Keratinocyte (primary cell): ENCODE data around the gene BCAP31. TPM values are rescaled to one million over a fixed set of nuclear protein-coding genes. Genes with fewer than 3 reads are reported as not detected.

Experiments
- DNase-seq: peaks from one replicate; pipeline ENCODE4 v3.0.0-alpha.2; 2011; ENCODE audit warnings: low read depth, missing footprints, low spot score
- FAIRE-seq: peaks from 2 replicates; lab custom pipeline; 2011; peaks lifted over from hg19 to GRCh38; lab: Jason Lieb, UNC
- H2AFZ ChIP-seq: 2 replicates; pipeline ENCODE4 v1.6.0; 2012; ENCODE audit warnings: low read length, control low read depth, inconsistent platforms; ENCODE audit not compliant: control insufficient read depth
- H3K27ac ChIP-seq: 2 replicates; pipeline ENCODE4 v1.5.1; 2011; ENCODE audit warnings: low read length; ENCODE audit not compliant: control insufficient read depth, insufficient read depth
- H3K27me3 ChIP-seq: 3 replicates; pipeline ENCODE4 v1.6.0; 2011; ENCODE audit warnings: low read length; ENCODE audit not compliant: control insufficient read depth, insufficient read depth; ENCODE audit errors: extremely low read depth
- H3K36me3 ChIP-seq, 2 experiments: 2 replicates in 1 of 2; 3 replicates in 1 of 2; pipeline ENCODE4 v1.5.1; 2011; ENCODE audit warnings: low read length in 2 of 2, mild to moderate bottlenecking in 1 of 2; ENCODE audit not compliant: control insufficient read depth in 2 of 2, insufficient read depth in 2 of 2; ENCODE audit errors: extremely low read depth in 1 of 2
- H3K4me1 ChIP-seq: 3 replicates; pipeline ENCODE4 v1.5.1; 2011; ENCODE audit warnings: low read length; ENCODE audit not compliant: control insufficient read depth, insufficient read depth; ENCODE audit errors: extremely low read depth
- H3K4me2 ChIP-seq: 3 replicates; pipeline ENCODE4 v1.6.0; 2011; ENCODE audit warnings: low read depth, low read length; ENCODE audit not compliant: control insufficient read depth, insufficient read depth; ENCODE audit errors: extremely low read depth
- H3K4me3 ChIP-seq, 3 experiments: fragments of 200-600 bp in 1 of 3; sonication (generic) in 1 of 3; 2 replicates in 2 of 3; 3 replicates in 1 of 3; pipeline ENCODE4 v1.5.1; 2011 to 2016; ENCODE audit warnings: low read length in 3 of 3, mild to moderate bottlenecking in 3 of 3, control low read depth in 2 of 3, inconsistent platforms in 1 of 3, low read depth in 1 of 3, mixed read lengths in 1 of 3, mixed run types in 1 of 3, moderate library complexity in 1 of 3; ENCODE audit not compliant: control insufficient read depth in 2 of 3, insufficient read depth in 2 of 3; ENCODE audit errors: extremely low read depth in 1 of 3
- H3K79me2 ChIP-seq: 2 replicates; pipeline ENCODE4 v1.6.0; 2012; ENCODE audit warnings: low read length; ENCODE audit not compliant: control insufficient read depth, insufficient read depth
- H3K9ac ChIP-seq: 3 replicates; pipeline ENCODE4 v1.6.0; 2011; ENCODE audit warnings: low read length; ENCODE audit not compliant: control insufficient read depth, insufficient read depth; ENCODE audit errors: extremely low read depth
- H3K9me1 ChIP-seq: 3 replicates; pipeline ENCODE4 v1.6.0; 2011; ENCODE audit warnings: low read length; ENCODE audit not compliant: control insufficient read depth, insufficient read depth; ENCODE audit errors: extremely low read depth
- H3K9me3 ChIP-seq: 2 replicates; pipeline ENCODE4 v1.5.1; 2012; ENCODE audit warnings: low read depth, low read length; ENCODE audit not compliant: control insufficient read depth
- H4K20me1 ChIP-seq: 3 replicates; pipeline ENCODE4 v1.6.0; 2011; ENCODE audit warnings: low read length; ENCODE audit not compliant: control insufficient read depth, insufficient read depth; ENCODE audit errors: extremely low read depth
- EZH2 ChIP-seq: IDR thresholded peaks from one replicate; pipeline ENCODE4 v1.6.1; 2012; ENCODE audit warnings: inconsistent platforms, mild to moderate bottlenecking, low read length, moderate library complexity
- dilution Hi-C: fragments of 300-500 bp; cut with MboI; formaldehyde crosslinking; loops from one replicate; pipeline ENCODE4 v1.7.0; 2020; ENCODE audit warnings: low sequenced_read_pairs; ENCODE audit not compliant: extremely low pct_ligation_motif_present
- polyA plus RNA-seq, 5 experiments: library from polyadenylated mRNA; depleted of rRNA in 3 of 5; stranded (reverse) in 3 of 5; stranded (forward) in 1 of 5; unstranded in 1 of 5; fragments of >200 nt; gene quantifications; 1 replicate in 1 of 5; 2 replicates in 3 of 5; 3 replicates in 1 of 5; pipeline versions ENCODE4 v1.2.1 to v1.2.3, GENCODE V29; 2011 to 2012; ENCODE audit warnings: missing spikeins in 2 of 5, low read depth in 1 of 5, low replicate concordance in 1 of 5
- TF ChIP-seq, protein P1 (sequence below), 3 experiments: IDR thresholded peaks in 1 of 3; conservative IDR thresholded peaks in 1 of 3; optimal IDR thresholded peaks in 1 of 3; 2 replicates in 2 of 3; 3 replicates in 1 of 3; pipeline versions ENCODE3 to v1.5.1; 2011; ENCODE audit warnings: low read length in 3 of 3, mild to moderate bottlenecking in 3 of 3, moderate library complexity in 2 of 3, control low read depth in 1 of 3, inconsistent platforms in 1 of 3; ENCODE audit not compliant: insufficient read depth in 2 of 3; ENCODE audit errors: extremely low read depth in 1 of 3

The BCAP31 gene
- polyA plus RNA-seq, 1 donor (not counting 4 experiments of a cell fraction or from before 2014, with no cell fraction given) = 262 TPM

DNA sequence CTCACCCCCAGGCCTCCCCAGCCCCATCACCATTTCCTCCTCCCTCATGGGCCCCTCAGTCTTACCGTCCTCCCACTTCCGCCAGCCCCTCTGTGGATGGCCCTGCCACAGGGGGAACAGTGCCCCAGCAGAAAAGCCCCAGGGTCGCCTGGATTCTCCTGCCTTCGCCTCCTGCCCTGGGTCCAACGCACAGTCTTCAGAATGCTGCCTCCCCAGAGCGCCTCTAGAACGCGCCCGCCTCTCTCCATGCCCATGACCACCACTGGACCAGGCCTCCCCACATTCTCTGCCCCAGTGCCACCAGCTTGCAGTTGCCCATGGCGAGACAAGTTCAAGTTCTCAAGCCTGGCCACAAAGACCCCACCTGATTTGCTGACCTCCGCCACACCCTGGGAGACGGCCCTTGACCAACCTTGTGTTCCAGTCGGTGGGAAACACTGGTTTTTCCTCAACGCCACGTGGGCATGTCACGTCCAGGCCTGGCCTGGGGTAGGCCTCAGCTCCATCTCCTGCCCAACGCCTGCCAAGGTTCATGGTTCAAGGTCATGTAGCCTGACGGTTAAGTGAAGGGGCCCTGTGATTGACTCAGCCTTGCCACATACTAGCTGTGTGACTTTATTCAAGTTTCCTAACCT lies 39.2 kb upstream of the BCAP31 start:
- Histone ChIP-seq H3K27ac (no peak overlapping the region), H3K9ac (no peak overlapping the region), H3K4me1 (peaks cover 13% of the 10 kb centered on the region), H3K9me3 (no peaks in the 10 kb centered on the region), H3K9me1 (no peaks in the 10 kb centered on the region), H3K4me2 (no peak overlapping the region), H4K20me1 (no peaks in the 10 kb centered on the region), H3K4me3 (no peak overlapping the region), H3K27me3 (no peaks in the 10 kb centered on the region), H3K79me2 (peaks cover 2% of the 10 kb centered on the region), H3K36me3 (no peaks in the 10 kb centered on the region), H2AFZ (no peak overlapping the region)
- dilution Hi-C loops = no loop called here
- TF ChIP-seq, protein P1, sequence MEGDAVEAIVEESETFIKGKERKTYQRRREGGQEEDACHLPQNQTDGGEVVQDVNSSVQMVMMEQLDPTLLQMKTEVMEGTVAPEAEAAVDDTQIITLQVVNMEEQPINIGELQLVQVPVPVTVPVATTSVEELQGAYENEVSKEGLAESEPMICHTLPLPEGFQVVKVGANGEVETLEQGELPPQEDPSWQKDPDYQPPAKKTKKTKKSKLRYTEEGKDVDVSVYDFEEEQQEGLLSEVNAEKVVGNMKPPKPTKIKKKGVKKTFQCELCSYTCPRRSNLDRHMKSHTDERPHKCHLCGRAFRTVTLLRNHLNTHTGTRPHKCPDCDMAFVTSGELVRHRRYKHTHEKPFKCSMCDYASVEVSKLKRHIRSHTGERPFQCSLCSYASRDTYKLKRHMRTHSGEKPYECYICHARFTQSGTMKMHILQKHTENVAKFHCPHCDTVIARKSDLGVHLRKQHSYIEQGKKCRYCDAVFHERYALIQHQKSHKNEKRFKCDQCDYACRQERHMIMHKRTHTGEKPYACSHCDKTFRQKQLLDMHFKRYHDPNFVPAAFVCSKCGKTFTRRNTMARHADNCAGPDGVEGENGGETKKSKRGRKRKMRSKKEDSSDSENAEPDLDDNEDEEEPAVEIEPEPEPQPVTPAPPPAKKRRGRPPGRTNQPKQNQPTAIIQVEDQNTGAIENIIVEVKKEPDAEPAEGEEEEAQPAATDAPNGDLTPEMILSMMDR (optimal IDR thresholded peaks at IDR 0.05 in 1 of 3, IDR thresholded peaks at IDR 0.05 in 1 of 3, conservative IDR thresholded peaks at IDR 0.05 in 1 of 3; ENCODE audit: extremely low read depth in 1 of 3, insufficient read depth in 2 of 3, low read length in 3 of 3) = no peak
- TF ChIP-seq EZH2 = no peak
- DNase-seq (no peak), FAIRE-seq (no peak)

DNA sequence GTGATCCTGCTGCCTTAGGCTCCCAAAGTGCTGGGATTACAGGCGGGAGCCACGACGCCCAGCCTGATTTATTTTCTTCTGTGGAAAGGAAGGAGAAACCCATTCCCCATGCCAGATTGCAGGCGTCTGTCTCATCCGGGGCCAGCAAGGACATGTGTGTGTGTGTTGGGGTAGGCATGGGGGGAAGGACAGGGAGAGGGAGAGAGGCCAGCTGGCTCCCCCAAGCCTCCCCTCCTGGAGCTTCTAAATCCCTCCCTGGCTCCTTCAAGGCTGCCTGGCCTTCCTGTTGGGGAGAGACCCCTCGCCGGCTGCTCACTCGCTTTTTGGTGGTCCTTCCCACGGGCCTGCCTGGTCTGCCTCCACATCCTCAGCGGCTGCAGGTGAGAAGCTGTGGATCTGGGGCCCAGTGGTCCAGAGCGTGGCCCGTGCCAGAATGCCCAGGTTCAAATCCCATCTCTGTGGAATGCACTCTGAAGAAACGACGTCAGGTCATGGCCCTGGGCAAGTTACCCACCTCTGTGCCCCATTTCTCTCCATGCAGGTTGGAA lies 38.5 kb upstream of the BCAP31 start:
- no peak for TF ChIP-seq EZH2
- TF ChIP-seq, protein P1 (optimal IDR thresholded peaks at IDR 0.05 in 1 of 3, IDR thresholded peaks at IDR 0.05 in 1 of 3, conservative IDR thresholded peaks at IDR 0.05 in 1 of 3; ENCODE audit: extremely low read depth in 1 of 3, insufficient read depth in 2 of 3, low read length in 3 of 3) = no peak
- H3K4me3 ChIP-seq = no peak overlapping the region
- H3K27me3 ChIP-seq = no peaks in the 10 kb centered on the region
- H4K20me1 ChIP-seq = no peaks in the 10 kb centered on the region
- dilution Hi-C loops = no loop called here
- H3K79me2 ChIP-seq = peaks cover 2% of the 10 kb centered on the region
- FAIRE-seq (no peak), DNase-seq (no peak)
- no peak overlapping the region for H3K27ac ChIP-seq
- peaks cover 13% of the 10 kb centered on the region for H3K4me1 ChIP-seq
- no peak overlapping the region for H2AFZ ChIP-seq
- H3K9me3 ChIP-seq = no peaks in the 10 kb centered on the region
- H3K36me3 ChIP-seq = no peaks in the 10 kb centered on the region
- no peak overlapping the region for H3K4me2 ChIP-seq
- no peak overlapping the region for H3K9ac ChIP-seq
- no peaks in the 10 kb centered on the region for H3K9me1 ChIP-seq
